ENCODE results near the gene SRSF7.

Gene SRSF7

GRCh38 chr2:38701542-38701941 is 49.6 kb downstream of the SRSF7 start:
- no peak for DNase-seq (ENCODE audit: low read depth, low spot score)

GRCh38 chr2:38700881-38701458 is 50.2 kb downstream of the SRSF7 start:
- no peak for DNase-seq (ENCODE audit: low read depth, low spot score)

DNA sequence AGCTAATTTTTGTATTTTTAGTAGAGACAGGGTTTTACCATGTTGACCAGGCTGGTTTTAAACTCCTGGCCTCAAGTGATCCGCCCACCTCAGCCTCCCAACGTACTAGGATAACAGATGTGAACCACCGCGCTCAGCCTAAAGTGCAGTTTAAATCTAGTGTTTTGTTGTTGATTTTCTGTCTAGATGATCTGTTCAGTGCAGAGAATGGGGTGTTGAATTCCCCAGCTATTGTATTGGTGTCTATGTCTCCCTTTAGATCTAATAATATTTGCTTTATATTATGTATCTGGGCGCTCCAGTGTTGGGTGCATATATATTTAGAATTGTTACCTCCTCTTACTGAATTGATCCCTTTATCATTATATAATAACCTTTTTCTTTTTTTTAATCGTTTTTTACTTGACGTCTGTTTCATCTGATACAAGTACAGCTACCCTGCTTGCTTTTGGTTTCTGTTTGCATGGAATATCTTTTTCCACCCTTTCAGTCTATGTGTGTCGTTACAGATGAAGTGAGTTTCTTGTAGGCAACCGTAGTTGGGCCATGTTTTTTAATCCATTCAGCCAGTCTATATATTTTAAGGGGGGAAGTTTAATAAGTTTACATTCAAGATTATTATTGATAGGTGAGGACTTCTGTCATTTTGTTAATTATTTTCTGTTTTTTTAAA is 50.9 kb downstream of the SRSF7 start:
- DNase-seq (ENCODE audit: low read depth, low spot score), result no peak

DNA sequence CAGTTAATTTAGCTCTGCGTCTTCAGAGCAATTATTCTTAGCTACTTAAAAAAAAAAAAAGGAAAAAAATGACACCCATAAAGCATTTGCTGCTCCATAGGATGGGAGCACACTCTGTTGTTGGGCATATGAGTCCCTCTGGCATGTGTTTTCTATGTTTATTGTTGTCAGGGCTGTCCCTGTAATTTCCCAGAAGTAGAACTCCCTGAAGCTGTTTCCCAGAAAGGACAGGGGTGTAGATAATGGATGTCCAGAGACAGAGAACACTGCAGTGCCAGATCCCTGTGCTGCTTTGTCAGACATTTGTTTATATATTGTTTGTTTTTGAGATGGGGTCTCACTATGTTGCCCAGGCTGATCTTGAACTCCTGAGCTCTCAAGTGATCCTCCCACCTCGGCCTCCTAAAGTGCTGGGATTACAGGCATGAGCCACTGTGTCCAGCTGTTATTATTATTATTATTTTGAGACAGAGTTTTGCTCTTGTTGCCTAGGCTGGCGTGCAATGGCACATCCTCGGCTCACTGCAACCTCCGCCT is 52.6 kb downstream of the SRSF7 start:
- no peak for DNase-seq (ENCODE audit: low read depth, low spot score)

DNA sequence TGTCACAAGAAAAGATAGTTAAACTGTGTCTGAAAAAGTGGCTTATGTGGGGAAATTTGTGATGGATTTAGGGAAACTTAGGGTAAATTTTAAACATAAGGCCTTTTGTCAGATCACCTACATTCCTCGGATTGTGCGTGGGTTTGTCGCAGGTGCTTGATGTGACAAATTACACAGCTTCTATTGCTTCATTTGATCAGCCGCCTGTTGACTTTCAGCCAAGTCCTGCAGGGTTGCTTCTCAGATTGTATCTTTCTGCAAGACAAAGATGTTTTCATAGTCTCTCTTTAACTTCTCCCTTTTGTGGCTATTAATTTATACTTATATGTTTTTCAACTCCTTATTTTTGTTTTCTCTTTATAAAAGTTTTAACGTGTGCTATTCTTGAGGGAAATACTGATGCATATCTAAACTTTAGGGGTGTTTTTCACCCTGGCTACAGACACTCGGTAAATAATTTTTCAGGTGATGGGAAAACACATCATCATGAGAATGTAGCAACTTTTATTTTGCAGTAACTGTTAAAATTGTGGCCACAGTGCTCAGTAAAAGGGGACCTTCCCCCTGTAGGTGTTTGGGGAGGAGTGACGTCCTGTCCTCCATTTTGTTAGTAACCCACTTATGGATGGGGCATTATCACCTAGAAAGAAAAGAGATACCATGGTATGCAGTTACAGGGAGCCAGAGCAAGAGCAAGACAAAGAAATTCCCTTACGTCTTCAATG is 53.9 kb downstream of the SRSF7 start:
- DNase-seq (ENCODE audit: low read depth, low spot score), result no peak
